SU-DHL-6 (cell line): ENCODE data around the gene HAGHL.

ENCODE experiments used
- H2AFZ ChIP-seq: fragments of 200-600 bp; sonication (generic); 2 replicates; pipeline ENCODE4 v1.6.1; 2014; ENCODE audit warnings: low read depth, mild to moderate bottlenecking, moderate library complexity, mixed read lengths, antibody characterized with exemption, low read length; ENCODE audit not compliant: severe bottlenecking
- H3F3A ChIP-seq: fragments of 200-600 bp; shearing (Covaris generic); 2 replicates; pipeline ENCODE4 v1.6.0; 2016; ENCODE audit warnings: antibody characterized with exemption, mild to moderate bottlenecking; ENCODE audit not compliant: insufficient read depth
- H3K27ac ChIP-seq: fragments of 200-600 bp; sonication (generic); 2 replicates; pipeline ENCODE4 v1.5.1; 2016; ENCODE audit warnings: low read depth, mild to moderate bottlenecking, low read length, moderate library complexity, mixed read lengths
- H3K27me3 ChIP-seq: fragments of 200-600 bp; sonication (generic), shearing (Covaris generic); 2 replicates; pipeline ENCODE4 v1.6.0; 2014; ENCODE audit warnings: mild to moderate bottlenecking, low read length
- H3K36me3 ChIP-seq: fragments of 200-600 bp; sonication (generic); 2 replicates; pipeline ENCODE4 v1.6.1; 2014; ENCODE audit warnings: mild to moderate bottlenecking, low read length, mixed read lengths
- H3K4me2 ChIP-seq: fragments of 300-600, 200-600 bp; shearing (Covaris generic), sonication (generic); 2 replicates; pipeline ENCODE4 v1.6.0; 2014; ENCODE audit warnings: low read length, low read depth, mild to moderate bottlenecking; ENCODE audit not compliant: poor library complexity, severe bottlenecking
- H3K4me3 ChIP-seq: fragments of 200-600 bp; sonication (generic); 2 replicates; pipeline ENCODE4 v1.5.1; 2014; ENCODE audit warnings: antibody characterized with exemption, low read length, mild to moderate bottlenecking, mixed read lengths; ENCODE audit not compliant: insufficient read depth, poor library complexity, severe bottlenecking
- H3K79me2 ChIP-seq: fragments of 200-600 bp; sonication (generic); 2 replicates; pipeline ENCODE4 v1.6.1; 2014; ENCODE audit warnings: mild to moderate bottlenecking, low read length, moderate library complexity; ENCODE audit not compliant: insufficient read depth
- H3K9ac ChIP-seq: fragments of 200-600 bp; sonication (generic); 2 replicates; pipeline ENCODE4 v1.7.0; 2014; ENCODE audit warnings: mild to moderate bottlenecking, low read length
- H3K9me2 ChIP-seq: fragments of 200-600 bp; sonication (generic); replicated peaks from 2 replicates; pipeline ENCODE4 v1.6.1; 2014; ENCODE audit warnings: low read length; ENCODE audit not compliant: insufficient read depth
- H3K9me3 ChIP-seq: fragments of 200-600 bp; sonication (generic); 2 replicates; pipeline ENCODE4 v1.6.1; 2014; ENCODE audit warnings: low read length, mixed read lengths; ENCODE audit not compliant: insufficient read depth
- H4K20me1 ChIP-seq: fragments of 200-600 bp; sonication (generic); 2 replicates; pipeline ENCODE4 v1.6.1; 2014; ENCODE audit warnings: low read depth, mild to moderate bottlenecking, antibody characterized with exemption, low read length, moderate library complexity, mixed read lengths
- CTCF ChIP-seq: fragments of 200-600 bp; sonication (generic); IDR thresholded peaks from one replicate; pipeline ENCODE4 v1.5.1; 2017; ENCODE audit warnings: antibody characterized with exemption, mild to moderate bottlenecking, low read length, moderate library complexity; ENCODE audit not compliant: insufficient read depth, poor library complexity, severe bottlenecking
- EZH2phosphoT487 ChIP-seq: fragments of 200-600 bp; sonication (generic), shearing (Covaris generic); conservative IDR thresholded peaks from 2 replicates; pipeline ENCODE4 v1.6.1; 2018; ENCODE audit warnings: mild to moderate bottlenecking, antibody characterized with exemption, low read length, moderate library complexity, mixed read lengths

Gene HAGHL

DNA sequence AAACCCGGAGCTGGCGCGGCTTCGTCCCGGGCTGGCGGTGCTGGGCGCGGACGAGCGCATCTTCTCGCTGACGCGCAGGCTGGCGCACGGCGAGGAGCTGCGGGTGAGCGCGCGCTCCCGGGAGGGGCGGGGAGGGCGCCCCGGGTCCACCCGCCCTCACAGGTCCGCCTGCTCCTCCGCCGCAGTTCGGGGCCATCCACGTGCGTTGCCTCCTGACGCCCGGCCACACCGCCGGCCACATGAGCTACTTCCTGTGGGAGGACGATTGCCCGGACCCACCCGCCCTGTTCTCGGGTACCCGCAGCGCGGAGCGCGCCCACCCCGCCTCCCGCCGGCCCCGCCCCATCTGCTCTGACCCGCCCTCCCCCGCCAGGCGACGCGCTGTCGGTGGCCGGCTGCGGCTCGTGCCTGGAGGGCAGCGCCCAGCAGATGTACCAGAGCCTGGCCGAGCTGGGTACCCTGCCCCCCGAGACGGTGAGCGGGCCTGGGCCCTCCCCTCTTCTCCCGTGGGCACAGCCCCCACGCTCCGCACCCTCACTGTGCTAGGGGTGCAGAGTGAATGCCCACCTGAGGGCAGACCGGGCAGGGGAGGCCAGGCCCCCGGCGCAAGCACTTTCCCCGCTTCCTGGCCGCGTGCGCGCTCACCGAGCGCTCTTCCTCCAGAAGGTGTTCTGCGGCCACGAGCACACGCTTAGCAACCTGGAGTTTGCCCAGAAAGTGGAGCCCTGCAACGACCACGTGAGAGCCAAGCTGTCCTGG lies 1.4 kb downstream of the HAGHL start:
- no peaks in the 10 kb centered on the region for H3K36me3 ChIP-seq
- no peaks in the 10 kb centered on the region for H3K9me3 ChIP-seq
- H3K9me2 ChIP-seq = no peaks in the 10 kb centered on the region
- no peaks in the 10 kb centered on the region for H3K27me3 ChIP-seq
- H3K27ac ChIP-seq = peak overlapping the region; percentile 75
- H4K20me1 ChIP-seq = no peaks in the 10 kb centered on the region
- peak overlapping the region; percentile 56 for H2AFZ ChIP-seq
- H3K9ac ChIP-seq = peak overlapping the region; percentile 84
- peaks cover 20% of the 10 kb centered on the region for H3F3A ChIP-seq
- TF ChIP-seq EZH2phosphoT487 = no peak
- no peak for TF ChIP-seq CTCF
- H3K4me3 ChIP-seq = peak overlapping the region; percentile 86
- H3K79me2 ChIP-seq = no peaks in the 10 kb centered on the region
- H3K4me2 ChIP-seq = peak overlapping the region; percentile 85

DNA sequence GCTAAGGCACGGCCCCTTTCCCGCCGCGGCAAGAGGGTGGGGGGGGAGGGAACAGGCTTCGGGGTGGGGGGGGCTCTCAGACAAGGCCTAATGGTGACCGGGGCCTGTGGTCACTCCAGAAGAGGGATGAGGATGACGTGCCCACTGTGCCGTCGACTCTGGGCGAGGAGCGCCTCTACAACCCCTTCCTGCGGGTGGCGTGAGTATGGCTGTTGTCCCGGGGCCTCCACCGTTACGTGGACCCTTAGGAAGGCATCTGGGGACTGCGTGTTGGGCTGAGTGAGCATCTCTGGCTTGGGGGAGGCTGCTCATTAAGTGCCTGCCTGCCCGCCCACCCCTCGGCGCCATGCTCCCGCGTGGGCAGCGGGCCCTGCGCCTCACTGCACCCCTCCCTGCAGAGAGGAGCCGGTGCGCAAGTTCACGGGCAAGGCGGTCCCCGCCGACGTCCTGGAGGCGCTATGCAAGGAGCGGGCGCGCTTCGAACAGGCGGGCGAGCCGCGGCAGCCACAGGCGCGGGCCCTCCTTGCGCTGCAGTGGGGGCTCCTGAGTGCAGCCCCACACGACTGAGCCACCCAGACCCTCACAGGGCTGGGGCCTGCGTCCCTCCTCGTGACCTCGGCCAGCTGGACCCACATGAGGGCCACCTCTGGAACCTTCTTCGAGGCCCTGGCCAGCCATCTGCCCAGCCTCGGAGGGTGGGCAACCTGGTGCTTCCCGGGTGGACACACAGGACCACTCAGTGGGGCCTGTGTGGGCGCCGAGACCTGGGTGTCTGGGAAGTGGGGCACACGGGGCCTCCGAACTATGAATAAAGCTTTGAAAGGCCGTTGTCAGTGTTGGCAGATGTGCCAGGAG lies 2.2 kb downstream of the HAGHL start:
- TF ChIP-seq EZH2phosphoT487 = no peak
- TF ChIP-seq CTCF = no peak
- peak overlapping the region; percentile 84 for H3K9ac ChIP-seq
- H3K4me3 ChIP-seq = peak overlapping the region; percentile 86
- H3K36me3 ChIP-seq = no peaks in the 10 kb centered on the region
- no peaks in the 10 kb centered on the region for H3K27me3 ChIP-seq
- H3F3A ChIP-seq = peaks cover 20% of the 10 kb centered on the region
- H4K20me1 ChIP-seq = no peaks in the 10 kb centered on the region
- peak overlapping the region; percentile 75 for H3K27ac ChIP-seq
- H3K79me2 ChIP-seq = no peaks in the 10 kb centered on the region
- no peaks in the 10 kb centered on the region for H3K9me2 ChIP-seq
- no peak overlapping the region for H2AFZ ChIP-seq
- H3K9me3 ChIP-seq = no peaks in the 10 kb centered on the region
- peak overlapping the region; percentile 85 for H3K4me2 ChIP-seq

DNA sequence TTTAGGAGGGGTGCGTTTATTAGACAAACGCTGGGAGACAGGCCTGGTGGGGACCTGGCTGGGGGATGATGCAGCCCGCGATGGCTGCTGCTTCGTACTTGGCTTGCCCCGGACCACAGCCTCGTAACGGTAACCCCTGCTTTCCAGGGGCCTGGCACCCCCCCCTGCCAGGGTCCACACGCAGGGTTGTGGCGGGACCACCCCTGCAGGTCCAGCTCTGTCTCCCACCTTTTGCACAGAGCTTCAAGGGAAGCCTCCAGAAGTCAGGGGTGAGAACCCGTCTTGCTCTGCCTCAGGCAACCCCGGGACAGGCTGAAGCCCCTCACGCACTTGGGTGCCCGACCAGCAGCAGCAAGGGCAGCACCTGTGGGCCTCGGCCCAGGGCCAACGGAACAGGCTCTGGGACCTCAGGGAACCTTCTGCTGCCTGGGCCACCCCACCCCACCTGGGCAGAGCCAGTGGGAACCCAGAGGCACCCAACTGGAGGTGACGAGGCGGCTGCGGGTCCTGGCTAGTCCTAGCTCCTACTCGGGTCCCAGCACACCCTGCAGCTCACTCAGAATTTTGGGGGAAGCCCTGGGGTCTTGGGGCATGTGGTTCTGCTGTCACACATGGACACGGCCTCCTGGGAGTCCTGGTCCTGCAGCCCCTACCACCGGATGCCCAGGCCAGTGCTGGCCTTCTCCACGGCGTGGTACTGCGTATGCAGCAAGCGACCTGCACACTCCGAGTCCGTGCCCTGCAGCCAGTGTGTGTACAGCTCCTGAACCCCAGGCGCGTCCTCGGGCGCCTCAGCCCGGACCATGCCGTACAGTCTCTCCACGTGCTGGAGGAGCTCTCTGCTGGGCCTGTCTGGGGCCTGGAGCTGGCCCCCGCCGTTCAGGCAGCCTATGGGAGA lies 3.1 kb downstream of the HAGHL start:
- H3K9ac ChIP-seq = no peak overlapping the region
- H3K9me3 ChIP-seq = no peaks in the 10 kb centered on the region
- H2AFZ ChIP-seq = no peak overlapping the region
- H3K4me3 ChIP-seq = no peak overlapping the region
- H3F3A ChIP-seq = peaks cover 20% of the 10 kb centered on the region
- no peaks in the 10 kb centered on the region for H4K20me1 ChIP-seq
- H3K36me3 ChIP-seq = no peaks in the 10 kb centered on the region
- H3K27me3 ChIP-seq = no peaks in the 10 kb centered on the region
- no peaks in the 10 kb centered on the region for H3K9me2 ChIP-seq
- H3K27ac ChIP-seq = no peak overlapping the region
- H3K4me2 ChIP-seq = peak overlapping the region; percentile 85
- TF ChIP-seq CTCF = no peak
- no peak for TF ChIP-seq EZH2phosphoT487
- no peaks in the 10 kb centered on the region for H3K79me2 ChIP-seq
